T-cell (primary cell): ENCODE results near the gene TAMALIN. TPM values are rescaled to one million over a fixed set of nuclear protein-coding genes. Genes with fewer than 3 reads are reported as not detected.

Experiments used
- ATAC-seq, 4 experiments: fragments of 200-7000 bp in 3 of 4; fragments of 150-1000 bp in 1 of 4; cut with Tn5 transposase; replicated peaks in 1 of 4; 1 replicate in 3 of 4; 2 replicates in 1 of 4; pipeline ENCODE4 v1.10.0; 2021; ENCODE audit warnings: moderate library complexity in 3 of 4, mild to moderate bottlenecking in 2 of 4, moderate number of reproducible peaks in 1 of 4
- CTCF ChIA-PET, 2 donors: fragments of 300-600 bp; sonication (Branson Sonifier 250); formaldehyde crosslinking; loops; one replicate each; lab custom pipeline; 2022; ENCODE audit warnings: antibody characterized with exemption in 2 of 2; lab: Charles Lee
- POLR2A ChIA-PET, 2 donors: fragments of 300-600 bp; sonication (Branson Sonifier 250); formaldehyde crosslinking; loops; one replicate each; lab custom pipeline; 2022; ENCODE audit warnings: antibody characterized with exemption in 2 of 2; lab: Charles Lee
- DNase-seq, 35 experiments: peaks; one replicate each; pipeline versions ENCODE4 v3.0.0 to v3.0.0-alpha.2; 2013 to 2023
- H3K27ac ChIP-seq: one replicate; pipeline ENCODE4 v1.5.1; 2013; ENCODE audit warnings: low read length
- H3K27me3 ChIP-seq, 2 experiments: replicated peaks in 1 of 2; 1 replicate in 1 of 2; 2 replicates in 1 of 2; pipeline versions ENCODE4 v1.6.1 to v1.7.0; 2013; ENCODE audit warnings: low read length in 1 of 2, mixed read lengths in 1 of 2; ENCODE audit not compliant: control insufficient read depth in 2 of 2, insufficient read depth in 2 of 2; ENCODE audit errors: extremely low read depth in 1 of 2
- H3K36me3 ChIP-seq, 2 donors: 1 replicate in 1 of 2; 2 replicates in 1 of 2; pipeline versions ENCODE4 v1.6.1 to v1.7.0; 2013; ENCODE audit warnings: low read length in 1 of 2; ENCODE audit not compliant: control insufficient read depth in 2 of 2, insufficient read depth in 1 of 2; ENCODE audit errors: extremely low read depth in 1 of 2
- H3K4me1 ChIP-seq, 2 experiments: 1 replicate in 1 of 2; 2 replicates in 1 of 2; pipeline versions ENCODE4 v1.6.1 to v1.7.0; 2013; ENCODE audit warnings: low read length in 2 of 2, mixed read lengths in 1 of 2; ENCODE audit not compliant: insufficient read depth in 2 of 2, control insufficient read depth in 1 of 2; ENCODE audit errors: extremely low read depth in 1 of 2
- H3K4me3 ChIP-seq, 2 donors: 1 replicate in 1 of 2; 2 replicates in 1 of 2; pipeline versions ENCODE4 v1.5.1 to v1.7.0; 2013; ENCODE audit warnings: mild to moderate bottlenecking in 2 of 2, low read length in 1 of 2, moderate library complexity in 1 of 2; ENCODE audit not compliant: control insufficient read depth in 1 of 2; ENCODE audit errors: extremely low read depth in 1 of 2
- H3K9me3 ChIP-seq: 2 replicates; pipeline ENCODE4 v1.7.0; 2013
- H3K27ac Mint-ChIP-seq, 2 donors: one replicate each; pipeline ENCODE4 v1.8.0; 2020 to 2021; ENCODE audit warnings: mild to moderate bottlenecking in 2 of 2, mixed read lengths in 2 of 2
- H3K27me3 Mint-ChIP-seq, 2 donors: one replicate each; pipeline ENCODE4 v1.8.0; 2021 to 2022; ENCODE audit warnings: mixed read lengths in 2 of 2
- H3K36me3 Mint-ChIP-seq: one replicate; pipeline ENCODE4 v1.8.0; 2021; ENCODE audit warnings: mixed read lengths
- H3K4me1 Mint-ChIP-seq, 3 donors: one replicate each; pipeline ENCODE4 v1.8.0; 2020 to 2022; ENCODE audit warnings: mixed read lengths in 3 of 3, mild to moderate bottlenecking in 1 of 3
- H3K4me3 Mint-ChIP-seq, 3 donors: one replicate each; pipeline ENCODE4 v1.8.0; 2020 to 2022; ENCODE audit warnings: mild to moderate bottlenecking in 3 of 3, mixed read lengths in 3 of 3, moderate library complexity in 3 of 3
- H3K9me3 Mint-ChIP-seq, 3 donors: one replicate each; pipeline ENCODE4 v1.8.0; 2020 to 2022; ENCODE audit warnings: mixed read lengths in 3 of 3
- WGBS: methylation state at CpG from one replicate; pipeline ENCODE4 v1.1.5; 2013; ENCODE audit warnings: missing lambda C conversion rate; ENCODE audit not compliant: insufficient coverage; 5-methylcytosine and 5-hydroxymethylcytosine counted together
- total RNA-seq, 35 experiments: library from RNA in 6 of 35; stranded (reverse) in 6 of 35; fragments of 120-200 nt in 1 of 35; gene quantifications; one replicate each; pipeline versions ENCODE4 v1.2.1 to v1.2.4 and lab custom pipeline; 2013 to 2026

Gene TAMALIN
- total RNA-seq (100 to 1,000 TPM in 2 of 5 donors, 10 to 100 TPM in 3; 31.7 to 480 (median 38.4) TPM), total RNA-seq (lab: John Stamatoyannopoulos, UW) (7.5 to 311 (median 31.0) reads per million in 29 experiments)
- total RNA-seq (2013) = 45.5 TPM

DNA sequence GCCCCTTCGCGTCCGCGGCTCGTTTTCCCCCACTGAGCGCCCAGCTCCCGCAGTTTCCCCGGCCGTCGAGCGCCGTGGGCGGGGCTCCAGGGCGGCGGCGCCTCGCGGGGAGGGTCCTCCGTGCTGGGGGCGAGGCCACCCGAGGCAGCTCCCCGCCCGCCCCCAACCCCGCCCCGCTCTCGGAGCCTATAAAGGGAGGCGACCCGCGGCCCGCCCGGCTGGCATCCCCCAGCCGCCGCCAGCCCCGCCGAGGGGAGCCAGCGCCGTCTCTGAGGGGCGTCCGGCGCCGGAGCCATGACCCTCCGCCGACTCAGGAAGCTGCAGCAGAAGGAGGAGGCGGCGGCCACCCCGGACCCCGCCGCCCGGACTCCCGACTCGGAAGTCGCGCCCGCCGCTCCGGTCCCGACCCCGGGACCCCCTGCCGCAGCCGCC is at the start of gene TAMALIN:
TAMALIN (plus strand) TSS at position 221 of the 432 bp plus-strand sequence; CDS start at position 295, 74 bp downstream.
- no peaks in the 10 kb centered on the region for H3K27me3 Mint-ChIP-seq
- peak; percentile 66 to 91 (median 79) for DNase-seq
- ChIA-PET POLR2A (interaction anchor here (0.6 to 1.6 kb wide), 17 partner anchors 9 to 62 kb away, joined by 3 to 16 read pairs (median 5); partner anchors contain the start of gene NR4A1 (in 1 of the 2)), CTCF (interaction anchor here (0.6 to 2.0 kb wide), 8 partner anchors 13 to 120 kb away, joined by 3 to 19 read pairs (median 4); no protein-coding TSS in a partner anchor)
- H3K27me3 ChIP-seq = peaks cover 0 to 28% of the 10 kb centered on the region in 2 experiments
- ATAC-seq = peak; percentile 69 to 83 (median 79)
- H3K4me3 ChIP-seq = peak within 1 kb of the TSS; percentile 66 to 80
- H3K9me3 ChIP-seq = no peaks in the 10 kb centered on the region
- H3K36me3 ChIP-seq = peaks cover 0 to 10% of the 10 kb centered on the region in 2 donors
- H3K27ac ChIP-seq = peak within 1 kb of the TSS; percentile 87
- peaks cover 3 to 35% of the 10 kb centered on the region in 2 experiments for H3K4me1 ChIP-seq
- peak within 1 kb of the TSS; percentile 86 to 89 (median 89) for H3K4me3 Mint-ChIP-seq
- WGBS = under 1% methylated on average over 59 of the region's 60 CpGs
- H3K9me3 Mint-ChIP-seq = no peaks in the 10 kb centered on the region
- H3K36me3 Mint-ChIP-seq = peaks cover 10% of the 10 kb centered on the region
- peaks cover 16 to 29% (median 26%) of the 10 kb centered on the region in 3 donors for H3K4me1 Mint-ChIP-seq
- H3K27ac Mint-ChIP-seq = peak within 1 kb of the TSS; percentile 88 to 89

DNA sequence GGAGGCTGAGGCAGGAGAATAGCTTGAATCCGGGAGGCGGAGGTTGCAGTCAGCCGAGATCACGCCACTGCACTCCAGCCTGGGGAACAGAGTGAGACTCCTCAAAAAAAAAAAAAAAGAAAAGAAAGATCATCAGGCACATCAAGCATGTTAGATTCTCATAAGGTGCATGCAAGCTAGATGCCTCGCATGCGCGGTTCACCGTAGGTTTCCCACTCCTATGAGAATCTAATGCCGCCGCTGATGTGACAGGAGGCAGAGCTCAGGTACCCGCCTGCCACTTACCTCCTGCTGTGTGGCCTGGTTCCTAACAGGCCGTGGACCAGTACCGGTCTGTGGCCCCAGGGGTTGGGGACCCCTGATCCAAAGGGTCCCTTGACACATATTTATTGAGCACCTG is 48.2 kb upstream of the TAMALIN start:
- H3K27ac ChIP-seq = no peak overlapping the region
- no peaks in the 10 kb centered on the region for H3K9me3 ChIP-seq
- no peaks in the 10 kb centered on the region for H3K36me3 ChIP-seq
- H3K4me3 ChIP-seq = no peak overlapping the region
- H3K9me3 Mint-ChIP-seq = no peaks in the 10 kb centered on the region
- ChIA-PET POLR2A (no interaction called here), CTCF (no interaction called here)
- no peak overlapping the region for H3K27ac Mint-ChIP-seq
- H3K4me1 Mint-ChIP-seq = peaks cover 60 to 73% (median 63%) of the 10 kb centered on the region in 3 donors
- peaks cover 0 to 46% of the 10 kb centered on the region in 2 experiments for H3K4me1 ChIP-seq
- DNase-seq (no peak), ATAC-seq (no peak)
- no peaks in the 10 kb centered on the region for H3K27me3 ChIP-seq
- WGBS = 98% methylated on average over 10 of the region's 13 CpGs
- H3K27me3 Mint-ChIP-seq = no peaks in the 10 kb centered on the region
- peaks cover 17% of the 10 kb centered on the region for H3K36me3 Mint-ChIP-seq
- H3K4me3 Mint-ChIP-seq = no peak overlapping the region

GRCh38 chr12:51959211-51959610 is 47.5 kb upstream of the TAMALIN start:
- POLR2A ChIA-PET = no interaction called here
- 87% methylated on average over 3 of the region's 3 CpGs for WGBS
- Mint-ChIP-seq H3K27ac (peak overlapping the region in 1 of 2 donors; percentile 52), H3K4me1 (peaks cover 54 to 68% (median 56%) of the 10 kb centered on the region in 3 donors), H3K27me3 (no peaks in the 10 kb centered on the region), H3K9me3 (no peaks in the 10 kb centered on the region), H3K36me3 (peaks cover 20% of the 10 kb centered on the region), H3K4me3 (no peak overlapping the region)
- Histone ChIP-seq H3K4me3 (no peak overlapping the region), H3K4me1 (peaks cover 0 to 41% of the 10 kb centered on the region in 2 experiments), H3K27me3 (no peaks in the 10 kb centered on the region), H3K9me3 (no peaks in the 10 kb centered on the region), H3K36me3 (no peaks in the 10 kb centered on the region), H3K27ac (no peak overlapping the region)
- CTCF ChIA-PET = no interaction called here
- ATAC-seq = no peak
- no peak for DNase-seq

GRCh38 chr12:51959921-51960320 is 46.8 kb upstream of the TAMALIN start:
- no peaks in the 10 kb centered on the region for H3K9me3 Mint-ChIP-seq
- H3K27ac ChIP-seq = no peak overlapping the region
- peaks cover 20% of the 10 kb centered on the region for H3K36me3 Mint-ChIP-seq
- H3K4me3 ChIP-seq = no peak overlapping the region
- DNase-seq (no peak), ATAC-seq (no peak)
- no peaks in the 10 kb centered on the region for H3K27me3 Mint-ChIP-seq
- CTCF ChIA-PET = interaction anchor here in 1 of 2 donors (0.7 kb wide), 1 partner anchor 788 kb away, joined by 4 read pairs; no protein-coding TSS in a partner anchor
- H3K27ac Mint-ChIP-seq = peak overlapping the region; percentile 48 to 52
- H3K36me3 ChIP-seq = no peaks in the 10 kb centered on the region
- POLR2A ChIA-PET = no interaction called here
- 100% methylated on average over 1 of the region's 4 CpGs for WGBS
- no peak overlapping the region for H3K4me3 Mint-ChIP-seq
- H3K4me1 Mint-ChIP-seq = peaks cover 47 to 67% (median 49%) of the 10 kb centered on the region in 3 donors
- H3K4me1 ChIP-seq = peaks cover 0 to 37% of the 10 kb centered on the region in 2 experiments
- no peaks in the 10 kb centered on the region for H3K9me3 ChIP-seq
- H3K27me3 ChIP-seq = no peaks in the 10 kb centered on the region

DNA sequence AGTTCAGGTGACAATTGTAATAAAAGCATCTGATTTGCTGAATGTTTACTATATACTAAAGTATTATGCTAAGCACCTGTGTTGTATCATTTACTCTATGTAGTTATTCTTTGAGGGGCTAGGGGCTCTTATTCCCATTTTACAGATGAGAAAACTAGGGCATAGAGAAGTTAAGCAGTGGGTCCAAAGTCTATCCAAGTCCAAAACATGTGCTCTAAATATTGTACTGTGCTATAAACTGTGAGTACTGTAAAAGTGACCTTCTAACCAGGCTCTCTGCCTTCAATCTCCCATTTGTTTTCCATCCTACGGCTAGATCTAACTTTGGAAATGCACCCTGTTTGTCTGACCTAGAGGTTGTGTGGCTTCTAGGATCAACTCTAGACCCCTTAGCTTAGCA is 46.3 kb upstream of the TAMALIN start:
- Mint-ChIP-seq H3K36me3 (peaks cover 20% of the 10 kb centered on the region), H3K4me3 (no peak overlapping the region), H3K4me1 (peaks cover 42 to 67% (median 44%) of the 10 kb centered on the region in 3 donors), H3K27ac (peak overlapping the region; percentile 25 to 42), H3K27me3 (no peaks in the 10 kb centered on the region), H3K9me3 (no peaks in the 10 kb centered on the region)
- Histone ChIP-seq H3K27me3 (no peaks in the 10 kb centered on the region), H3K9me3 (no peaks in the 10 kb centered on the region), H3K4me1 (peaks cover 0 to 33% of the 10 kb centered on the region in 2 experiments), H3K27ac (no peak overlapping the region), H3K36me3 (no peaks in the 10 kb centered on the region), H3K4me3 (no peak overlapping the region)
- POLR2A ChIA-PET = no interaction called here
- ATAC-seq = no peak
- 100% methylated on average over 1 of the region's 1 CpG for WGBS
- CTCF ChIA-PET = interaction anchor here in 1 of 2 donors (0.7 kb wide), 1 partner anchor 789 kb away, joined by 4 read pairs; no protein-coding TSS in a partner anchor
- no peak for DNase-seq

DNA sequence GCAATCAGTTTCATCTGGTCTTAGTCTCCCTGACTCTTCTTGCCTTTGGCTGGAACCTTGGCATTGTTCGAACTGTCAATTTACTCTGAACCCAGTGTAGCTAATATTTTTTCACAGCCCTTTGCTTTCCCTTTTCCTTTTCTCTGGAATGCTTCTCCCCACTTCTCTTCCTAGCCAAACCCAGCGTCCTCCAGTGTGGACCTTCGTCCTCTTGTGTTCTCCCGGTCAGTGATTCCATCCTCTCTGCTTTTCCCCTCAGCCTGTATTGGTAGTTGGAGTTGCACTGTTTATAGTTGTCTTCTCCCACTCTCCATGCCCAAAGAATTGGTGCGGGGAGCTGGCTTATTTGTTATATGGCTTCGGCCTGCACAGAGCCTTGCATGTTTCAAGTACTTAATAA is 45.9 kb upstream of the TAMALIN start:
- Mint-ChIP-seq H3K4me3 (no peak overlapping the region), H3K36me3 (peaks cover 20% of the 10 kb centered on the region), H3K27ac (peak overlapping the region; percentile 25 to 42), H3K9me3 (no peaks in the 10 kb centered on the region), H3K4me1 (peaks cover 38 to 67% (median 41%) of the 10 kb centered on the region in 3 donors), H3K27me3 (no peaks in the 10 kb centered on the region)
- no CpG with 5 or more reads among the region's 6 CpGs for WGBS
- ChIA-PET POLR2A (no interaction called here), CTCF (no interaction called here)
- Histone ChIP-seq H3K36me3 (no peaks in the 10 kb centered on the region), H3K9me3 (no peaks in the 10 kb centered on the region), H3K27me3 (no peaks in the 10 kb centered on the region), H3K4me3 (no peak overlapping the region), H3K4me1 (peaks cover 0 to 32% of the 10 kb centered on the region in 2 experiments), H3K27ac (no peak overlapping the region)
- DNase-seq (no peak), ATAC-seq (no peak)
